Caki2 (cell line): Measurements from ENCODE around the gene DNAJC5G. TPM values are rescaled to one million over a fixed set of nuclear protein-coding genes. Genes with fewer than 3 reads are reported as not detected.

Source experiments
- DNase-seq: peaks from one replicate; pipeline ENCODE4 v3.0.0-alpha.2; 2015; ENCODE audit warnings: low read depth
- in situ Hi-C: cut with HindIII; loops from 2 replicates; pipeline ENCODE4 v1.10.0; 2016; ENCODE audit warnings: low sequenced_read_pairs, low pct_unique_long_range_greater_than_20kb, mixed read lengths
- total RNA-seq: library from RNA; depleted of rRNA; stranded (reverse); fragments of >200 nt; shearing (Covaris generic); gene quantifications from 2 replicates; pipeline ENCODE4 v1.2.3, GENCODE V29; 2014; ENCODE audit warnings: low replicate concordance

The DNAJC5G gene
- total RNA-seq, 1 experiment from 2014 or later: not detected

- in situ Hi-C loops: loop anchor here (25.0 kb wide), 1 partner anchor 163 kb away; the partner anchor contains the start of genes EMILIN1 and KHK
- DNase-seq: no peak
Observed at GRCh38 chr2:27249891-27250651, 25.2 kb upstream of the DNAJC5G start.

- in situ Hi-C loops: loop anchor here (25.0 kb wide), 1 partner anchor 164 kb away; the partner anchor contains the start of genes EMILIN1 and KHK
- no peak for DNase-seq
Observed at GRCh38 chr2:27250652-27251379, 24.4 kb upstream of the DNAJC5G start.

GRCh38 chr2:27251766-27252165 lies 23.5 kb upstream of the DNAJC5G start:
- in situ Hi-C loops: loop anchor here (25.0 kb wide), 1 partner anchor 164 kb away; the partner anchor contains the start of genes EMILIN1 and KHK
- DNase-seq: no peak

GRCh38 chr2:27255187-27255586 lies 20.0 kb upstream of the DNAJC5G start:
- in situ Hi-C loops: loop anchor here (25.0 kb wide), 1 partner anchor 168 kb away; the partner anchor contains the start of genes EMILIN1 and KHK
- no peak for DNase-seq

- in situ Hi-C loops: loop anchor here (25.0 kb wide), 1 partner anchor 168 kb away; the partner anchor contains the start of genes EMILIN1 and KHK
- no peak for DNase-seq
Observed at GRCh38 chr2:27255660-27256059, 19.6 kb upstream of the DNAJC5G start.

- in situ Hi-C loops: loop anchor here (25.0 kb wide), 1 partner anchor 170 kb away; the partner anchor contains the start of genes EMILIN1 and KHK
- DNase-seq: no peak
Observed at GRCh38 chr2:27256855-27257454, 18.3 kb upstream of the DNAJC5G start.

- in situ Hi-C loops: loop anchor here (25.0 kb wide), 1 partner anchor 171 kb away; the partner anchor contains the start of genes EMILIN1 and KHK
- no peak for DNase-seq
Observed at GRCh38 chr2:27258051-27258450, 17.2 kb upstream of the DNAJC5G start.

GRCh38 chr2:27261241-27261925 lies 13.8 kb upstream of the DNAJC5G start:
- DNase-seq: no peak
- in situ Hi-C loops: loop anchor here (25.0 kb wide), 1 partner anchor 174 kb away; the partner anchor contains the start of genes EMILIN1 and KHK

- in situ Hi-C loops: loop anchor here (25.0 kb wide), 1 partner anchor 175 kb away; the partner anchor contains the start of genes EMILIN1 and KHK
- no peak for DNase-seq
Observed at GRCh38 chr2:27261926-27262298, 13.3 kb upstream of the DNAJC5G start.

- DNase-seq: no peak
- in situ Hi-C loops: loop anchor here (25.0 kb wide), 1 partner anchor 175 kb away; the partner anchor contains the start of genes EMILIN1 and KHK
Observed at GRCh38 chr2:27262379-27263286, 12.6 kb upstream of the DNAJC5G start, which contains the start of gene SLC30A3. SLC30A3 (minus strand) TSS chr2:27263047; CDS start chr2:27262906, 141 bp downstream.

- in situ Hi-C loops: loop anchor here (25.0 kb wide), 1 partner anchor 176 kb away; the partner anchor contains the start of genes EMILIN1 and KHK
- no peak for DNase-seq
Observed at GRCh38 chr2:27263287-27264252, 11.7 kb upstream of the DNAJC5G start.

- no peak for DNase-seq
- in situ Hi-C loops: loop anchor here (25.0 kb wide), 1 partner anchor 177 kb away; the partner anchor contains the start of genes EMILIN1 and KHK
Observed at GRCh38 chr2:27264253-27264752, 10.9 kb upstream of the DNAJC5G start.

GRCh38 chr2:27264753-27265535 lies 10.3 kb upstream of the DNAJC5G start:
- DNase-seq: peak; percentile 74
- in situ Hi-C loops: loop anchor here (25.0 kb wide), 1 partner anchor 178 kb away; the partner anchor contains the start of genes EMILIN1 and KHK

GRCh38 chr2:27265536-27265870 lies 9.7 kb upstream of the DNAJC5G start:
- no peak for DNase-seq
- in situ Hi-C loops: loop anchor here (25.0 kb wide), 1 partner anchor 178 kb away; the partner anchor contains the start of genes EMILIN1 and KHK
